ENCODE data around the gene PLCB3.
"Not testable (repeated sequence)": the region's sequence is repeated elsewhere in the genome, so short reads cannot be mapped to it uniquely, and the experiment has no call there.

PLCB3 gene

GRCh38 chr11:64237484-64237951 lies 13.8 kb upstream of the PLCB3 start:
- no peak for DNase-seq (ENCODE audit: low read depth)

DNA sequence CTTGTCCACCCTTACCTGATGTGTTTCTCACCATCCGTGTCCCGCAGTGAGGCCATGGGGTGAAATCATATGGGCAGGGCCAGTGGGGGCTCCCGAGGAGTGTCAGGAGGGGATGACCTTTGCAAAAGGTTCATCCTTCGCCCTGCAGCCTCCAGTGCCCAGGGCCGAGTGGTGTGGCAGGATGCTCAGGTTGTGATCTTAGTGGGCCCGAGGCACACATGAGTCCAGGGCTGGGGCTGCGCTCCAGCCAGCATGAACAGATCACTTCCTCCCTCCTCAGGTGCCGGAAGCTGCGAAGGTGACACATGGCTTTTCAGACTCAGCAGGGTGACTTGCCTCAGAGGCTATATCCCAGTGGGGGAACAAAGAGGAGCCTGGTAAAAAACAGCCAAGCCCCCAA lies 13.3 kb upstream of the PLCB3 start:
- no peak for DNase-seq (ENCODE audit: low read depth)

DNA sequence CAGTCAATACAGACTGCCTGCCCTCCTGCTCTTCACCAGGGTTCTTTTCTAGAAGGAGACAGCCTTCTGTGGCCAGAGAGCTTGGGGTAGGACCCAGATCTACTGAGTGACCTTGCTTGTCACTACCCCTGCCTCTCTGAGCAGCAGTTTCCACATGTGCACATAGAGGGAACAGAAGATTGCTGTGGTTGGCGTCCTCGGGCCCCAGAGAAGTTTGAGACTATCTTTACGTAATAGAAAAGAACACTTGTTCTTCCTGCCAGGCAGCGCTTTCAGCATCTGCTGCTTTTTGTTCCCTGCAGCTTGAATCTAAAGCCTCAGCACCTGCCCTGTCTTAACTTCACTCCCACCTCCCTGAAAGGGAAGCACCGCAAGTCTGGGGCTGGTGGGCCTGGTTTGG lies 12.3 kb upstream of the PLCB3 start:
- DNase-seq (ENCODE audit: low read depth) = no peak

- no peak for DNase-seq (ENCODE audit: low read depth)
These were observed 11.5 kb upstream of the PLCB3 start for GRCh38 chr11:64239662-64240434.

- peak; percentile 93 for DNase-seq (ENCODE audit: low read depth)
These were observed 10.7 kb upstream of the PLCB3 start, which contains the start of gene FKBP2 for GRCh38 chr11:64240435-64241240. Gene FKBP2, plus strand, starts transcription at chr11:64241095. Its CDS starts 1,293 bp downstream, at chr11:64242388.

DNA sequence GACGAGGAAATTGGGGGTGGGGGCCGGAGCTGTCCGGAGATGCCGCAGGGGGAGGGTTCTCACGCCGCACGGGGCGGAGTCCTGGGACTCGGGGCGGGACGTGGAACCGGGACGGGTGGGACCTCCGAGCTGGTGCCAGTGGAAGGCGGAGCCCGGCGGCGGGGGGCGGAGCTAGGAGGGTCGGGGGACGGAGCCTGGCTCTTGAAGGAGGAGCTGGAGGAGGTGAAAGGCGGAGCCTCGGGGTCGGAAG lies 10.2 kb upstream of the PLCB3 start:
- peak; percentile 98 for DNase-seq (ENCODE audit: low read depth)

GRCh38 chr11:64241491-64242374 lies 9.6 kb upstream of the PLCB3 start:
- DNase-seq (ENCODE audit: low read depth) = no peak

DNA sequence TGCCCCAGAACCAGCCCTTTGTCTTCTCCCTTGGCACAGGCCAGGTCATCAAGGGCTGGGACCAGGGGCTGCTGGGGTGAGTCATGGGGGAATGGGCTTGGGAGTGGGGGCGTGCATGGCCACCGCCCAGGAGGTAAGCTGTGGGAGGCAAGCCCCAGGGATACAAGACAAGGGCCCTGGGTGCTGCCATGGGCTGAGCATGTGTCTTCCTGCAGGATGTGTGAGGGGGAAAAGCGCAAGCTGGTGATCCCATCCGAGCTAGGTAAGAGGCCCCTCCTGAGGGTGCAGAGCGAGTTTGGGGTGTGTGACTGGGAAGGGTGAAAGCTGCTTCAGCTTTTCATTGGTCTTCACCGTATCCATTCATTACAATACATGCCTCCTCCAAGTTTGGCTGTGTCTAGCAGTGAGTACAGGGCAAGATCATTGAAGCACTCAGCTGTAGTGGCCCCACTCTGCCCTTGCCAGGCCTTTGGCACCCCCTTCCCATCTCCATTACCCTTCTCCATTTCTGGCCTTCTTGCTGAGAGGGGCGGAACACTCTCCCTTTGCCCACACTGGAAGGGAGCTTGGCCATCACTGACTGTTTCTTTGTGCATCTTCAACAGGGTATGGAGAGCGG lies 8.0 kb upstream of the PLCB3 start:
- no peak for DNase-seq (ENCODE audit: low read depth)

GRCh38 chr11:64244107-64244506 lies 7.2 kb upstream of the PLCB3 start:
- DNase-seq (ENCODE audit: low read depth) = no peak

DNA sequence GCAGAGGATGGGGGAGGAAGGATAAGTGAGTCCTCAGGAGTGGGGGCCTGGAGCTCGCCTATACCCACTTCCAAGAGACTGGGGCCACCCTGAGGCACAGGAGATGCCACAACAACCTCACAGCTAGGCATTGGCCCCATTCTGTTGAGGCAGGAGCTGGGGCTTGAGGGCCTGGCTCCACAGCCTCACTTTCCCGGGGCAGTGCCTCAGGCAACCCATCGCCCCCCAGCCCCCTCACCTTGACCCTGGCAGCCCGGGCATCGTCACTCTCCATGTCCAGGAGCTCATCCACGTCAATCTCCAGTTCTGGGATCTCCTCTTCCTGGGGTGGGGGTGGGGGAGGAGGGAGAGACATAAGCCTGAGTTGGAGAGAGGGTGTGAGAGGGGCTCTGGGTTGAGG lies 6.4 kb upstream of the PLCB3 start:
- DNase-seq (ENCODE audit: low read depth) = no peak

DNA sequence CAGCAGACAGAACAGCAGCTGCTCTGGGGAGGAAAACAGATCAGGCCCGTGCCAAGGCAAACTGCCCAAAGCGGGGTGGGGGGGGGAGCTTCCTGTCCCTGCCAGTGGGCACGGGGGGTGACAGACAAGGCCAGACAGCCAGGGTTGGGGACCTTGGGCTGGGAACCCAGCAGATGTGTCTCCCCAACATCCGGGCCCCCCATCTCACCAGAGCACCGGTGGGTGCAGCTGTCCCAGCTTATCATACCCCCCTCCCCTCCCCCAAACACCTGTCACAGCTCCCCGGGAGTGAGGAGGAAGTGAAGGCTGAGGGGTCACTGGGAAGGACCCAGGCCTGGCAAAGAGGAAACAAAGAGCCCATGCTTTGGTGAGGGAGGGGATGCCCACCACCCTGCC lies 5.9 kb upstream of the PLCB3 start:
- no peak for DNase-seq (ENCODE audit: low read depth)

- DNase-seq (ENCODE audit: low read depth) = peak; percentile 88
These were observed 5.3 kb upstream of the PLCB3 start for GRCh38 chr11:64245797-64246620.

- not testable (repeated sequence) for DNase-seq (ENCODE audit: low read depth)
These were observed 4.8 kb upstream of the PLCB3 start for GRCh38 chr11:64246621-64246870.

DNA sequence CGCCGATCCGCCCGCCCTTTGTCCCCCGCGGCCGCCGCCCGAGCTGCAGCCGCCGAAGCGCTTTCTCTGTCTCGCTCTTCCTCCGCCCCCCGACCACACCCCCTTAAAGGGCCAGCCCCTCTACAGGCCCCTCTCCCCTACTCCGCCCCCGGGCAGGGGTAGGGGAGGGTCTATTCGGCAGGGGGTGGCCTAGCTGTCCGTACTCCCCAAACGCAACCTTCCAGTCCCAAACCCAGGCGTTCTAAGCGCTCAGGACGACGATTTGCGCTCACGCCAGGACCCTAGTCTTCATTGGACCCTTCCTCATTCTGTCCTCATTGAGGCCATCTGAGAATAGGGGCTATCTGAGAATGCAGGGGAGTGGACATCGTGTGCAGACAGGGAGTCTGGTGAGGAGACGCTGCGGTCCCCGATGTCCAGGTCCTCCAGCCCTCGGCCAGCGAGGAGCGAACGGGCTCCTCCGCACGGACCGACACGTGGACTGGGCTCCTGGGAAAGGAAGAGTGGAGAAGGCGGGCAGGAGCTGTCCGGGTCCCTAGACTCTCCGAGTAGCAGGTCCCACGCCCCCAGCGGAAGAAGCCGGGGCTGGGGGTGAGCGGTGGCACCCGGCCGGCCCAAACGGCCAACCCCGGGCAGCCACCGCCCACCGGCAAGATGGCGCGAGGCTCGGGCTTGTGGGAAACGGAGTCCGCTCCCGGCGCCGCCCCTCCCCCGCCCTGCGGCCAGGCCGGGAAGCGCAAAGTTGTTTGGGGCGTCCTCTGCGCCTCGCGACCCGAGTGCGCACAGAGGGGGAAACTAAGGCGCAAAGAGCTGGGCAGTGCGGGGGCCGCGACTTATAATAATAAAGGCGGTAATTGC lies 4.2 kb upstream of the PLCB3 start, which contains the start of gene PPP1R14B:
PPP1R14B (minus strand) TSS at position 73 of the 858 bp plus-strand sequence. CDS start 270 bp downstream, outside the sequence.
- DNase-seq (ENCODE audit: low read depth) = peak; percentile 73

GRCh38 chr11:64247729-64248531 lies 3.4 kb upstream of the PLCB3 start:
- no peak for DNase-seq (ENCODE audit: low read depth)

- DNase-seq (ENCODE audit: low read depth) = no peak
These were observed 2.8 kb upstream of the PLCB3 start for GRCh38 chr11:64248578-64248977.

DNA sequence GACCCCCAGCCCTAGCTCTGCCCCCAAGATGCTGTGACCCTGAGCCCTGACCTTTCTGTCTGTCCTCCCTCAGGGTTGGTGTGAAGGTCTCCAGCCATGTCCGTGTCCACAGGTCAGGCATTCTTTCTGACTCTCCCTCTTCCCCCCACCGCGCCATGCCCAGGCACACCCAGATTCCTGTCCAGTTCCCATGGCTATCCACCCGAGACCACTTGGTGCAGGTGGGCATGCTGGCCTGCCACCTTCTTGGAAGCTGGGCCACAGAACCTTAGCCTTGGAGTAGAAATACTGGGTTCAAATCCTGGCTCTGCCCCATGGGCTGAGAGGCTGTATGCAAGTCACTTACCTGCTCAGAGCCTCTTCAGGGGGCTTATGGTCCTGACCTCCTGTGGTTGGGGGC lies 2.3 kb upstream of the PLCB3 start:
- no peak for DNase-seq (ENCODE audit: low read depth)

DNA sequence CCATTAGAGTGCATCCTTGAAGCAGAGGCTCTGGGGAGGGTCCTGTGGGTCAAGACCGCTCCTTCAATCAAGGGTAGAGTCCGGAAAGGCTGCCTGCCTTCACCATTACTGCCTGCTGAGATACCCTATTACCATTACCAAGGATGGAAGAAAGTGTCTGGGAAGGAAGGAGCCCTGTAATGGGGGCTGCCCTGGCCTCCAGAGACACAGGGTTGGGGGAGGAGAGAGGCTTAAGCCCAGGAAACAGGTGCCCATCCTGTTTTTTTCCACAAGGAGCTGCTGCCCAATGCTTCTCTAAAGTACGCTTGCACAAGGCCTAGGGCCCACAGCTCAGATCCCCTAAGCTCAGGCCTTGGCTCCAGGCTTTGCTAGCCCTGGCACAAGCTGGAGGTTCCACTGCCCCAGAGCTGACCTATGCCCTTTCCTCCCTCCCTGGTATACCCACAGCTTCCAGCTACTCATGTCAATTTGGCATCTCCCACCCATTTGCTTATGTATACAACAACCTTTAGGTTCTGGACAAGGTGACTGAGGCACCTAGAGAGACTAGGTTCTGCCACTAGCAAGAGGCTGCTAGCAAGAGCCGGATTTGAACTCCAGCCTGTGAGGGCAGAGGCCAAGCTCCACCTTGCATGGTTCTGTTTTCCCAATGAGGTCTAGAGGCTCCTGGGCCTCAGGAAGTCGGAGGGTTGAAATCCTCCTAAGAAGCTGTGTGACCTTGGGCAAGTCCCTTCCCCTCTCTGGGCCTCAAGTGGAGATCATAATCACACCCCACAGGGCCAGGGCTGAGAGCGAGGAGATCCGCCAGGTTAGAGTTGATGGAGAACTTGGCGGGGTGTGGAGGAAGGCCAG lies 1.5 kb upstream of the PLCB3 start:
- DNase-seq (ENCODE audit: low read depth) = no peak

Measured in amniotic epithelial cell (primary cell).